ENCODE measurements around the gene SORCS2. TPM values are rescaled to one million over a fixed set of nuclear protein-coding genes. Genes with fewer than 3 reads are reported as not detected.

The SORCS2 gene
- total RNA-seq, 1 donor from 2014 or later = 29.5 TPM

GRCh38 chr4:7286170-7286569, 93.8 kb downstream of the SORCS2 start:
- H3K4me3 Mint-ChIP-seq (ENCODE audit: unreplicated experiment) = no peak overlapping the region
- no peak overlapping the region for H3K27ac Mint-ChIP-seq (ENCODE audit: unreplicated experiment)
- TF ChIP-seq, protein P1, sequence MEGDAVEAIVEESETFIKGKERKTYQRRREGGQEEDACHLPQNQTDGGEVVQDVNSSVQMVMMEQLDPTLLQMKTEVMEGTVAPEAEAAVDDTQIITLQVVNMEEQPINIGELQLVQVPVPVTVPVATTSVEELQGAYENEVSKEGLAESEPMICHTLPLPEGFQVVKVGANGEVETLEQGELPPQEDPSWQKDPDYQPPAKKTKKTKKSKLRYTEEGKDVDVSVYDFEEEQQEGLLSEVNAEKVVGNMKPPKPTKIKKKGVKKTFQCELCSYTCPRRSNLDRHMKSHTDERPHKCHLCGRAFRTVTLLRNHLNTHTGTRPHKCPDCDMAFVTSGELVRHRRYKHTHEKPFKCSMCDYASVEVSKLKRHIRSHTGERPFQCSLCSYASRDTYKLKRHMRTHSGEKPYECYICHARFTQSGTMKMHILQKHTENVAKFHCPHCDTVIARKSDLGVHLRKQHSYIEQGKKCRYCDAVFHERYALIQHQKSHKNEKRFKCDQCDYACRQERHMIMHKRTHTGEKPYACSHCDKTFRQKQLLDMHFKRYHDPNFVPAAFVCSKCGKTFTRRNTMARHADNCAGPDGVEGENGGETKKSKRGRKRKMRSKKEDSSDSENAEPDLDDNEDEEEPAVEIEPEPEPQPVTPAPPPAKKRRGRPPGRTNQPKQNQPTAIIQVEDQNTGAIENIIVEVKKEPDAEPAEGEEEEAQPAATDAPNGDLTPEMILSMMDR (IDR thresholded peaks at IDR 0.05; ENCODE audit: partially characterized antibody, unreplicated experiment) = no peak
- H3K4me1 Mint-ChIP-seq (ENCODE audit: low read depth, unreplicated experiment) = peaks cover 19% of the 10 kb centered on the region
- H3K36me3 Mint-ChIP-seq (ENCODE audit: unreplicated experiment) = no peaks in the 10 kb centered on the region
- peaks cover 5% of the 10 kb centered on the region for H3K27me3 Mint-ChIP-seq (ENCODE audit: unreplicated experiment)
- H3K9me3 Mint-ChIP-seq (ENCODE audit: unreplicated experiment) = peaks cover 2% of the 10 kb centered on the region
- DNase-seq = no peak

GRCh38 chr4:7286798-7287197, 94.5 kb downstream of the SORCS2 start:
- Mint-ChIP-seq H3K9me3 (ENCODE audit: unreplicated experiment) (no peaks in the 10 kb centered on the region), H3K4me3 (ENCODE audit: unreplicated experiment) (no peak overlapping the region), H3K4me1 (ENCODE audit: low read depth, unreplicated experiment) (peaks cover 16% of the 10 kb centered on the region), H3K27me3 (ENCODE audit: unreplicated experiment) (peaks cover 3% of the 10 kb centered on the region), H3K27ac (ENCODE audit: unreplicated experiment) (no peak overlapping the region), H3K36me3 (ENCODE audit: unreplicated experiment) (no peaks in the 10 kb centered on the region)
- TF ChIP-seq, protein P1 (IDR thresholded peaks at IDR 0.05; ENCODE audit: partially characterized antibody, unreplicated experiment) = no peak
- no peak for DNase-seq

GRCh38 chr4:7287274-7287917, 95.1 kb downstream of the SORCS2 start:
- DNase-seq = no peak
- no peaks in the 10 kb centered on the region for H3K36me3 Mint-ChIP-seq (ENCODE audit: unreplicated experiment)
- peaks cover 14% of the 10 kb centered on the region for H3K4me1 Mint-ChIP-seq (ENCODE audit: low read depth, unreplicated experiment)
- no peak overlapping the region for H3K4me3 Mint-ChIP-seq (ENCODE audit: unreplicated experiment)
- H3K27me3 Mint-ChIP-seq (ENCODE audit: unreplicated experiment) = no peaks in the 10 kb centered on the region
- TF ChIP-seq, protein P1 (IDR thresholded peaks at IDR 0.05; ENCODE audit: partially characterized antibody, unreplicated experiment) = no peak
- peak overlapping the region; percentile 28 for H3K27ac Mint-ChIP-seq (ENCODE audit: unreplicated experiment)
- no peaks in the 10 kb centered on the region for H3K9me3 Mint-ChIP-seq (ENCODE audit: unreplicated experiment)

DNA sequence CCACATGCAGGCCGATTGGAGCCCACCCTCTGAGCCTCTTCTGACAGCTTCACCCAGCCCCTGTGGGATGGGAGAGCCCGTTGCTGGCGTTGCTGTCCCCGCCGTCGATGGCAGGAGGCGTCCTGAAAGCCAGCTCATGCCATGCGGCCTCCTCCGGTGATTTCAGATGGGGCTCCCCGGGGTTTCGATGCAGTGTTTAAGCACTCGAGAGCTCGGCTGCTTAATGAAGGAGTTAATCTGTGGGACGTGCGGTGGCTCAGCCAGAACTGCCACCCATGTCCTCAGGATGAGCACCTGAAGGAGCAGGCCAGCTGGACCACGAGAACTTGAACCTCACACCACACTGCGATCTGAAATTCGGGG, 95.6 kb downstream of the SORCS2 start:
- no peak overlapping the region for H3K27ac Mint-ChIP-seq (ENCODE audit: unreplicated experiment)

More for the DNA sequence above, 95.6 kb downstream of the SORCS2 start:
- TF ChIP-seq, protein P1 (IDR thresholded peaks at IDR 0.05; ENCODE audit: partially characterized antibody, unreplicated experiment) = no peak
- no peaks in the 10 kb centered on the region for H3K36me3 Mint-ChIP-seq (ENCODE audit: unreplicated experiment)
- no peaks in the 10 kb centered on the region for H3K9me3 Mint-ChIP-seq (ENCODE audit: unreplicated experiment)
- H3K27me3 Mint-ChIP-seq (ENCODE audit: unreplicated experiment) = peaks cover 1% of the 10 kb centered on the region
- no peak overlapping the region for H3K4me3 Mint-ChIP-seq (ENCODE audit: unreplicated experiment)
- DNase-seq = no peak
- peaks cover 16% of the 10 kb centered on the region for H3K4me1 Mint-ChIP-seq (ENCODE audit: low read depth, unreplicated experiment)
